Activated T-cell treated with anti-CD3 and anti-CD28 coated beads for 48 hours (primary cell): ENCODE measurements around the gene THAP4.
"Not testable (repeated sequence)": the region's sequence is repeated elsewhere in the genome, so short reads cannot be mapped to it uniquely, and the experiment has no call there.

Experiments used
- DNase-seq: peaks from one replicate; pipeline ENCODE4 v3.0.0-alpha.2; 2020; ENCODE audit warnings: low read depth

The THAP4 gene

DNA sequence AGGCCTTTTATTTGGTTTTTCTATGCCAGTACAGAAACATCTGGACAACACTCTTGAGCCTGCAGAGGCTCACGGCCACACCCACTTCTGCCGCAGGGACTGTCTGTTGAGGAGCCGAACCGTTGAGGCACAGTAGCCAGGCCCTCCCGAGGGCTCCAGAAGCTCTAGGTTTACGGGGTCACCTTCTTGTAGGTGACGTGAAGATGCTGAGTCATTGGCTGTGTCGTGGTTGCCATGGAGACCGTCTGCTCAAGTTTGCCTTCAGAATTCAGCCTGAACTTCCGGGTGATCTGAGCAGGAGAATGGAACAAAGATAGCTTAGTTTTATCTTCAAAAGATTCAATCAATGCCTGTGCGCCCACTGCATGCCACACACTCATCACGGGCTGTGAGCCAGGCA, 52.5 kb downstream of the THAP4 start:
- no peak for DNase-seq

GRCh38 chr2:241582806-241583205, 54.2 kb downstream of the THAP4 start:
- no peak for DNase-seq

DNA sequence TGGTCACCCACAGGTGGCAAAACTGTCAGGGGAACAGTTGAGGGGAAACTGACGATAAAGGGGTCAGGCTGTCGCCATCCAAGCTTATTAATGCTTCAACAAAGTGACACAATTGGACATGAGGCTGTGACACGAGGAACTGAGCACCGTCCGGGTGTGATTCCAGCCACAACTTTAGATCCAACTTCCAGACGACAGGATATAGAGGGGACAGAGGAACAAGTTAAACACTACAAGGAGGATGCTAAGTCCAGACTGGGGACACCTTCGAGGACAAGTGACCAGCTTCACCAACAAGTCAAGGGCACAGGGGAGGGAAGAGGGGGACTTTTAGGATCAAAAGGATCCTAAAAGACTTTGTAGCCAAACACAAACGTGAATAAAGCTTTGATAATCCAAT, 54.6 kb downstream of the THAP4 start:
- DNase-seq, result no peak

DNA sequence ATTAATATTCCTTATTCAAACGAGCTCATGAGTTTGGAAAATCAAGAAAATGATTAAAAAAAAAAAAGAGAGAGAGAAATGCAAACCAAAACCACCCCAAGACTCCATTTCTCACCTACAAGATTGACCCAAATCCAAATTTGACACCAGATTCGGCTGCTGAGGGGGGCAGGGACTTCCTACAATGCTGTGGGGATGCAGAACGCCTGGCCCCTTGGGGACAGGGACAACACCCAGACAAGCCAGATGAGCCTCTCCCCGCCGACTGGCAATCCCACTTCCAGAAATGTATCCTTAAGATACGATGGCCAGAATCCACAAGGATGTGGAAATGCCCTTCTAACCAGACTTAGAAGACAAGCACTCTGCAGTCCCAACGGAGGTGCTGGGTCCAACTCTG, 57.7 kb downstream of the THAP4 start:
- DNase-seq, result no peak

DNA sequence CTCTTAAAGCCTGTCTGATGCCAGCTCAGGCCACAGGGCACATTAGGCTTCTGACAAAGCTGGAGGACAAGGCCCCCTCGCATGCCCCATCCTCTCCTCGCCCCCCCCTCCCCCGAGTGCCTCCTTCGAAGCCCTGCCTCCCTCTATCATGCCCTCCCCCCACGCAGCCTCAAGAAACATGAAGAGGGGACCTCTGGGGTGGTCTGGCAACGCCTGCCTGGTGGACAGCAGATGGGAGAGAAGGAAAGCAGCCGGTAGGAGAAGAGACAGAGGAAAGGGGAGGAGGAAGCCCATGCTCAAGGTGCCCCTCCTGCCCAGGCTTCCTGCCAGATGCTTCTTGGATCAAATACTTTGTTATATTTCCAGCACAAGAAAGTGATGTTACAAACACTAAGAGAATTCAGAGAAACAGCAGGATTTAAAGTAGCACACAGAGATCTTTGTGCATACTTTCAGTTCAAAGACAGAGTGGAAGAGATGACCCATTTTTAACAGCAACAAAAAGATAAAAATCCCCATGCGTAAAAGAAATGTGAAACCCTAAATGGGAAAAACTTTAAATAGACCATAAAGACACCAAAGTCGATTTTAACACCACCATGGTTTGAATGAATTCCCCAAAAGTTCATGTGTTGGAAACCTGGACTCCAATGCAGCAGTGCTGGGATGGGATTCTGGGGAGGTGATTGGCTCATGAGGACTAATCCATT, 59.4 kb downstream of the THAP4 start:
- no peak for DNase-seq

DNA sequence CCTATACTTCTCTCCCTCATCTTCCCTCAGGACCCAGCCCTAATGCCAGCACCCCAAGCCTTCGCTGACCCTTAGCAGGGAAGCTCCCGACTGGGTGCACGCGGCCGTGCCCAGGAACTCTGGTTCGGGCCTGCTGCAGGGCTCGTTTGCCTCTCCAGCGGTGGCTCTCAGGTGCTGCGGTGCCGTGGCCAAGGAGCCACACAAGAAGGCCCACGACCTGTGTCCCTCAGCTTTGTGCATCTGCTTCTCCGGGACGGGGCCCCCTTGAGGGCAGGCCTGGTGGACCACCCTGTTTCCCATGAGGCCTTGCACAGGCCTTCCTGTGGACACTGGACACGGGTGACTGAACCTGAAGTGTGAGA, 60.7 kb downstream of the THAP4 start:
- no peak for DNase-seq

DNA sequence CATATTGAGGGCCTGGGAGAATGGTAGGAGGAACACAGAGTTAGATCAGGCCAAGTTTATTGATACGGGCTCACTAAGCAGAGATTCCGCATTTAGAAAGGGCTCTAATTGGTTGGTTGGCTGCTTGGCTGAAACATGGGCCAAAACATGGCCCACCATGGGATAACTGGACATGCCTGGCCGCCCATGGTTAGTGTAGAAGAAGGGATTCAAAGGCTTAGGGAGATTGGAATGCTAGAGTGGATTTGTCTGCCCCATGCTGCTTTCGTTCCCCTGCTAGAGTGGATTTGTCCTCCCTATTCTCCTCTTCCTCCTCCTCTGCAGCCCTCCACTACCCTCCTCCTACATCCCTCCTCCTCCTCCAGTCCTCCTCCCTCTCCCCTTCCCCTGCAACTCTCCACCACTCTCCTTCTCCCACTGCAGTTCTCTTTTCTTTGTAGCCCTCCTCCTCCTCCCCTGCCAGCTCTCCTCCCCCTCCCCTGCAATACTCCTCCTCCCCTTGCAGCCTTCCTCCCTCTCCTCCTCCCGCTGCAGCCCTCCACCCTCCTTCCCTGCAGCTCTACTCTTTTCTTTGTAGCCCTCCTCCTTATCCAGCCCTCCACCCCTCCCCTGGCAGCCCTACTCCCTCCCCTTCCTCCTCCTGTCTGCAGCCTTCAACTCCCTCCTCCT, 61.2 kb downstream of the THAP4 start:
- no peak for DNase-seq

DNA sequence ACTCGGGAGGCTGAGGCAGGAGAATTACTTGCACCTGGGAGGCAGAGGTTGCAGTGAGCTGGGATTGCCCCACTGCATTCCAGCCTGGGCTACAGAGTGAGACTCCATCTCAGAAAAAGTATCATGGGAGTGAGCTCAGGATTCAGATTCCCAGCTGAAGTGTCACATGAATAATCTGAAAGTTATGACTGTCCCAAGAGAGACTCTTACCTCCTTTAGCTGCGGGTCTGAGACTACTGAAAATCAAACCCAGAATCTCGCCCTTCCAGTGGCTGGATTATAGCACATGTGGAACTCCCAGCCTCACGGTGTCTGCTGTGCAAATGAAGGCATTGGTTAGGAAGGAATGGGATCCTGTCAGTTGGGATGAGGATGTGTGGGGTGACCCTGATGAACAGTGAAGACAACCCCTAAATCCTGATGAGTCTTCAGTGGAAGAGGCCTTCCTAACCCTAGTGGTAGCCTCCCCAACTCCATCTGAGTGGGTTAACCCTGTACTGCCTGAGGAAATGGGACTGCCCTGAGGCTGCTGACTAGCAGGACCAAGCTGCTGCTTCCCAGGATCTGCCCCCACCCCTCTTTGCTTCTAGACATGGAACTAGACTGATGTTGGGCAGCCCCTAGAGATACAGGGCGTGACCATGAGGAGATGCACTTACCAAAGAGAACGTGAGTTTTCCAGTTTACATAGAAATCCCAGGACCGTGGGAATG, 61.9 kb downstream of the THAP4 start:
- no peak for DNase-seq

GRCh38 chr2:241573741-241574140, 63.2 kb downstream of the THAP4 start:
- no peak for DNase-seq

- DNase-seq, result not testable (repeated sequence)
Measured at GRCh38 chr2:241572915-241573651, 63.9 kb downstream of the THAP4 start.

GRCh38 chr2:241571821-241572620, 64.9 kb downstream of the THAP4 start:
- DNase-seq, result no peak

DNA sequence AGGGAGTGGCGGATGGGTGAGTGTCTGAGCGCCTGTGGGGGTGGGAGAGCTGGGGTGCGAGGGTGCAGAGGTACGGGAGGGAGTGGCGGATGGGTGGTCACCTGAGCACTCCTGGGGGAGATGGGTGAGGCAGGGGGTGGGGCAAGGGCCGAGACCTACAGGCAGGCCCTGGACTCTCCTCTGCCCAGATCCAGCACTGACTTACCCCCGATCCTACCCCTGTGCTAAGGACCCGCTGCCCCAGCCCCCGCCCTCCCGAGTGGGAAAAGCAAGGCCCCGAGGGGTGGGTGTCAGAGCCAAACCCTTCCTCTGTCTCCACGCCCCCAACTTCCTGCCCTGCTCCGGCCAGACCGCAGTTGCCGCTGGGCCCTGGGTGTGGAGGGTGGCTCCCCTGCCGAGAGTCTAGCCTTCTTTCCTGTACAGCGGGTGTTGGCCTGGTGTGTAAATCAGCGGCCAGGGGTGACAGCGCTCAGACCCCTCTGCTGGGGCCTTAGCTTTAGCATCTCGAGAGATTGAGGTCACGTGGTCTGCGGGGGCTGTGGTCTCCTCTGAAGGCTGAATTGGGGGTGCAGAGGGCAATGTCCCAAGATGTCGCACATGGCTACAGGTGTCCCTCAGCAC, 65.9 kb downstream of the THAP4 start:
- DNase-seq, result no peak

DNA sequence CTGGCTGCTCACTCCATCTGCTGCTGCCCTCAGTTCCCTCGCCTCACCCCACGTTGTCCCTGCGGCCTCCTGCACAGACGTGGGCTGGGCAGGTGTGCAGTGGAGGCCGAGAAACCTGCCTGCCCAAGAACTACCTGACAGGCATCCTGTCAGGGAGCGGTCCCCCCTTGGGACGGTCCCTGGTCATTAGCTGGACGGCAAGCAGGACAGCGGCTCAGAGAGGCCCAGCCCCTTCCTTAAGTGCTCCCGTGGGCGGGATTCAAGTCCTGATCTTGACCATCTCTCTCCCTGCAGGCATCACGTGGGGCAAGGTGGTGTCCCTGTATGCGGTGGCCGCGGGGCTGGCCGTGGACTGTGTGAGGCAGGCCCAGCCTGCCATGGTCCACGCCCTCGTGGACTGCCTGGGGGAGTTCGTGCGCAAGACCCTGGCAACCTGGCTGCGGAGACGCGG, 67.1 kb downstream of the THAP4 start:
- DNase-seq, result no peak

DNA sequence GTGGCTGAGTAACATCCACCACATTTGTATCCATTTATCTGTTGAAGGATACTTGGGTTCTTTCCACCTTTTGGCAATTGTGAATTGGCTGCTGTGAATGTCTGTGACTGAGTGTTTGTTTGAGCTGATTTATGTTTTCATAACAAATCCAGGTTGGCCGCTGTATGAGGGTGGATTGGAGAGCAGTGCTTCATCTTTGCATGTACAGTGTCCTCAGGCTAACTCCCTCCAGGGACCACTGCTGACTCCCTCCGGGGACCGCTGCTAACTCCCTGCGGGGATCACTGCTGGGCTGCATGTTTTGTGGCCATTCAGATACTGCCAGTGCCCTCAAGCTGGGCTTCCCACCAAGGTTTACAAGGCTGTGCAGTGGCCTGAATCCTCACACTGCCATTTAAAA, 68.2 kb downstream of the THAP4 start:
- DNase-seq, result no peak

- DNase-seq, result no peak
Measured at GRCh38 chr2:241567776-241568175, 69.2 kb downstream of the THAP4 start.

DNA sequence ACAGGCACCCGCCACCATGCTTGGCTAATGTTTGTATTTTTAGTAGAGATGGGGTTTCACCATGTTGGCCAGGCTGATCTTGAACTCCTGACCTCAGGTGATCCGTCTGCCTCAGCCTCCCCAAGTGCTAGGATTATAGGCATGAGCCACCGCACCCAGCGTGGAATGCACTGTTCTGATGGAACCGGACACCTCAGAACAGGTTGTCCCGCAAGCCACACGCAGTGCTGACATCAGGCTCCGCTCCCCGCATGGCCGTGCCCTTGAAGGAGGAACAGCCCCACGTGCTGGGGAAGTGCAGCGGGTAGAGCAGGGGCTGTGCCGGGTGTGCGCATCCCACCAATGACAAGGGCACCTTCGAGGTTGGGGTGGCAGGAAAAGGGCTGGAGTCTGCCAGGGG, 69.7 kb downstream of the THAP4 start:
- DNase-seq, result not testable (repeated sequence)

DNA sequence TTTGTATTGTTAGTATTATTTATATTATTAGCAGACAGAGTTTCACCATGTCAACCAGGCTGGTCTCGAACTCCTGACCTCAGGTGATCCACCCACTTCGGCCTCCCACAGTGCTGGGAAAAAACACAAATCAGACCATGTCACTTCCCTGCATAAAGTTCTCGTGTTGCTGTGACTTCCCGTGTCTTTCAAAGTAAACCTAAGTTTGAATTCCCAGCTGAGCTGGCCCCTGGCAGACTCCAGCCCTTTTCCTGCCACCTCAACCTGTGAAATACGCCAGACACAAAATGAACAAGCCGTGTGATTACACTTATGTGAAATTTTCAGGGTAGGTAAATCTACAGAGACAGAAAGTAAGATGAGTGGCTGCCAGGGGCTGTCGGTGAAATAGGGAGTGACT, 70.5 kb downstream of the THAP4 start:
- DNase-seq, result no peak

DNA sequence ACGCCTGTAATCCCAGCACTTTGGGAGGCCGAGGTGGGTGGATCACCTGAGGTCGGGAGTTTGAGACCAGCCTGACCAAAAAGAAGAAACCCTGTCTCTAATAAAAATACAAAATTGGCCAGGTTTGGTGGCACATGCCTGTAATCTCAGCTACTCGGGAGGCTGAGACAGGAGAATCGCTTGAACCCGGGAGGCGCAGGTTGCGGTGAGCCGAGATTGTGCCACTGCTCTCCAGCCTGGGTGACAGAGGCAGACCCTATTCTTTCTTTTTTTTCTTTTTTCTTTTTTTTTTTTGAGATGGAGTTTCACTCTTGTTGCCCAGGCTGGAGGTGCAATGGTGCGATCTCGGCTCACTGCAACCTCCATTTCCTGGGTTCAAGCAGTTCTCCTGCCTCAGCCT, 70.9 kb downstream of the THAP4 start:
- DNase-seq, result not testable (repeated sequence)

GRCh38 chr2:241565411-241565810, 71.5 kb downstream of the THAP4 start:
- no peak for DNase-seq

DNA sequence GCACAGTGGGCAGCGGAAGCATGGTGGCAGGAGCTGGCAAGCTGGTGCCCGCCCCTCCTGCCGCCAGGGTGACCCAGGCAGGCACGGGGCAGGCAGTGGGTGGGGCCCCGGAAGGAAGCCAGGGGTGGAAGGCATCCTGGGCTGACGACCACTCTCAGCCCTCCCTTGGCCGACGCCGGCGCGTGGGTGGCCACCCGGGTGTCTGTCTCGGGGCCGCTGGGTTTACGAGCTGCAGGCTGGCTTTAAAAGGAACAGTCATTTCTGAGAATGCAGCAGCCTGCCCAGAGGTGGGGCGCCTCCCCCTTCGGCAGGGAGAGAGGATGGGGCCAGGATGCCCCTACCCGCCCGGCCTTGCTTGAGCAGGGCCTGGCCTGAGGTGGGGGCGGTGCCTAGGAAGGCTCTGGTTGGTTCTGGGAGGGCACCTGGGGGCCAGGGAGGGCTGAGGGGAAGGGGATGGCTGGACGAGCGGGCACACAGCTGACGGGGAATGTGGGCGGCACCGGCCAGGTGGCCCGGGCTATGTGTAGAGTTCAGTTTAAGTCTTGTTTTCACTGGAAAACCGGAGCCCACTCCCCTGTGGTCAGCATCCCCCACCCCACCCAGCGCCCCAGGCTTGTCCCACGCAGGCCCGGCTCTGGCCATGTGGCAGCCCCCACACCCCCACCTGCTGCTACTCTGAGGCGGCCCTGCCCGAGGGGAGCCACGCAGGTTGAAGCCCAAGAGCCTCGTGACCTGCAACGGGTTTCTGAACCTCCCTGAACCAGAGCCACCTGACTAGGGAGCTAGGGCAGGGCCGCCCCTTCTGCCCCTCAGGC, 72.2 kb downstream of the THAP4 start:
- no peak for DNase-seq
